ENCODE results near the gene TOP1. TPM values are rescaled to one million over a fixed set of nuclear protein-coding genes. Genes with fewer than 3 reads are reported as not detected.
A peak's percentile ranks its signal among the peaks of the same experiment; 100 is the strongest.

The TOP1 gene
- total RNA-seq, 3 donors from 2014 or later (not counting 1 experiment from before 2014, with no cell fraction given) = 32.2 to 36.3 (median 36.3) TPM

- H3K27ac Mint-ChIP-seq = peak overlapping the region; percentile 94 to 98
- no peak for TF ChIP-seq CTCF (IDR thresholded peaks at IDR 0.05)
These were observed 2.6 kb downstream of the TOP1 start for GRCh38 chr20:41031243-41031619.

GRCh38 chr20:41032271-41032670, 3.6 kb downstream of the TOP1 start:
- no peak overlapping the region for H3K27ac ChIP-seq (ENCODE audit: low read length)
- H3K27me3 ChIP-seq (ENCODE audit: control insufficient read depth, insufficient read depth, low read length) = no peaks in the 10 kb centered on the region
- DNase-seq = no peak
- intact Hi-C loops (cut with micrococcal nuclease) = no loop called here
- no peak for TF ChIP-seq CTCF (IDR thresholded peaks at IDR 0.05)
- WGBS (ENCODE audit: insufficient coverage) = 95% methylated on average over 3 of the region's 3 CpGs
- Mint-ChIP-seq H3K4me3 (peak overlapping the region; percentile 62), H3K36me3 (no peaks in the 10 kb centered on the region), H3K9me3 (no peaks in the 10 kb centered on the region), H3K27ac (peak overlapping the region in 1 of 2 donors; percentile 44), H3K27me3 (ENCODE audit: low read depth in 2 of 2) (no peaks in the 10 kb centered on the region), H3K4me1 (peaks cover 74 to 76% of the 10 kb centered on the region in 2 donors)
- no peak for ATAC-seq
- H3K9me3 ChIP-seq (ENCODE audit: control insufficient read depth, insufficient read depth, low read length) = no peaks in the 10 kb centered on the region
- no peak overlapping the region for H3K4me3 ChIP-seq (ENCODE audit: low read length)
- peaks cover 15% of the 10 kb centered on the region for H3K4me1 ChIP-seq (ENCODE audit: control insufficient read depth, insufficient read depth, low read length)
- H3K36me3 ChIP-seq (ENCODE audit: control insufficient read depth, insufficient read depth, low read length) = no peaks in the 10 kb centered on the region

More at GRCh38 chr20:41031243-41031619, 2.6 kb downstream of the TOP1 start:
- Histone ChIP-seq H3K9me3 (ENCODE audit: control insufficient read depth, insufficient read depth, low read length) (no peaks in the 10 kb centered on the region), H3K36me3 (ENCODE audit: control insufficient read depth, insufficient read depth, low read length) (no peaks in the 10 kb centered on the region), H3K27me3 (ENCODE audit: control insufficient read depth, insufficient read depth, low read length) (no peaks in the 10 kb centered on the region), H3K4me1 (ENCODE audit: control insufficient read depth, insufficient read depth, low read length) (peaks cover 15% of the 10 kb centered on the region), H3K27ac (ENCODE audit: low read length) (no peak overlapping the region), H3K4me3 (ENCODE audit: low read length) (no peak overlapping the region)
- WGBS (ENCODE audit: insufficient coverage) = 70% methylated on average over 1 of the region's 2 CpGs
- no peaks in the 10 kb centered on the region for H3K27me3 Mint-ChIP-seq (ENCODE audit: low read depth in 2 of 2)
- DNase-seq (no peak), ATAC-seq (no peak)
- H3K9me3 Mint-ChIP-seq = no peaks in the 10 kb centered on the region
- H3K4me3 Mint-ChIP-seq = peak overlapping the region; percentile 98
- intact Hi-C loops (cut with micrococcal nuclease) = no loop called here
- H3K36me3 Mint-ChIP-seq = no peaks in the 10 kb centered on the region
- peaks cover 66 to 72% of the 10 kb centered on the region in 2 donors for H3K4me1 Mint-ChIP-seq

DNA sequence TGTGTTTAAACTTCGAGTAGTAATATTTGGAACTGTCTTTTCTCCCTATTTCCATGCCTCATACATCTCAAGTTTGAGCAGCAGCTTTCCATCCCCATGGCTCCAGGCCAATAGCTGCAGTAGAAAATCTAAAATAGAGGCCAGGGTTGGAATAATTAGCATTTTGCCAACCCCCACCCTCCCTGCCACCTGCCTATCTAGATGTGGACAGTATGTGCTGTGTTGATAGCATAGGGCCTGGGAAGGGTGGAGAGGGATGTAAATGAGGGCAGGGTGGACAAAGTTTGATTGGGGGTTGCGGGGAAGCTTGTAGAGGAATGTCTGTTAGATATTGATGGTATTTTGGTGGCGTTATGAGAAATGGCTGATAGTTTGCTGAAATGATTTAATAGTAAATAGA, 5.6 kb downstream of the TOP1 start:
- intact Hi-C loops (cut with micrococcal nuclease) = no loop called here
- ATAC-seq = no peak
- H3K36me3 ChIP-seq (ENCODE audit: control insufficient read depth, insufficient read depth, low read length) = no peaks in the 10 kb centered on the region
- Mint-ChIP-seq H3K4me3 (peak overlapping the region; percentile 50), H3K4me1 (peaks cover 80 to 88% of the 10 kb centered on the region in 2 donors), H3K27ac (no peak overlapping the region), H3K9me3 (no peaks in the 10 kb centered on the region), H3K36me3 (no peaks in the 10 kb centered on the region), H3K27me3 (ENCODE audit: low read depth in 2 of 2) (no peaks in the 10 kb centered on the region)
- no peak overlapping the region for H3K4me3 ChIP-seq (ENCODE audit: low read length)
- no peak for DNase-seq
- no peak overlapping the region for H3K27ac ChIP-seq (ENCODE audit: low read length)
- no peaks in the 10 kb centered on the region for H3K27me3 ChIP-seq (ENCODE audit: control insufficient read depth, insufficient read depth, low read length)
- WGBS (ENCODE audit: insufficient coverage) = 96% methylated on average over 2 of the region's 3 CpGs
- TF ChIP-seq CTCF (IDR thresholded peaks at IDR 0.05) = no peak
- no peaks in the 10 kb centered on the region for H3K9me3 ChIP-seq (ENCODE audit: control insufficient read depth, insufficient read depth, low read length)
- peaks cover 8% of the 10 kb centered on the region for H3K4me1 ChIP-seq (ENCODE audit: control insufficient read depth, insufficient read depth, low read length)

DNA sequence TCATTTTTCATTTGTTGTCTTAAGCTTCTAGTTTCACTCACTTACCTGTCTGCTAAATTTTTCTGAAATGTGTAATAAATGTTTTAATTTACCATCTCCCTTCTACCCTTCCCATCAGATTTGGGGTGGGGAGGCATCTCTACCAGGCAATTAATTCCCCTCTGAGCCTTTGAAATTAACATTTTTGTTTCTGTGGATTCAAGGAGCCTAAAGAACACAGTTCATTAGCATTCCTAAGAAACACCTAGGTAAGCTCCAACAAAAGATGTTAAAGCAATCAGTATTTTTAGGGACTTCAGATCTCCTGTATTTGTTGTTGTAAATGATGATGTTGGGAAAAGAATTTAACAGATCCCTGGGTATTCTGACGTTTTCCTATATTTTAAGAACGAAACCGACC, 6.6 kb downstream of the TOP1 start:
- H3K36me3 ChIP-seq (ENCODE audit: control insufficient read depth, insufficient read depth, low read length) = no peaks in the 10 kb centered on the region
- H3K9me3 Mint-ChIP-seq = no peaks in the 10 kb centered on the region
- H3K4me3 ChIP-seq (ENCODE audit: low read length) = no peak overlapping the region
- intact Hi-C loops (cut with micrococcal nuclease) = no loop called here
- H3K4me1 Mint-ChIP-seq = peaks cover 73 to 84% of the 10 kb centered on the region in 2 donors
- H3K4me3 Mint-ChIP-seq = no peak overlapping the region
- no peak overlapping the region for H3K27ac ChIP-seq (ENCODE audit: low read length)
- H3K27me3 Mint-ChIP-seq (ENCODE audit: low read depth in 2 of 2) = no peaks in the 10 kb centered on the region
- ATAC-seq = no peak
- TF ChIP-seq CTCF (IDR thresholded peaks at IDR 0.05) = no peak
- no peaks in the 10 kb centered on the region for H3K27me3 ChIP-seq (ENCODE audit: control insufficient read depth, insufficient read depth, low read length)
- peaks cover 8% of the 10 kb centered on the region for H3K4me1 ChIP-seq (ENCODE audit: control insufficient read depth, insufficient read depth, low read length)
- no peaks in the 10 kb centered on the region for H3K36me3 Mint-ChIP-seq
- peak overlapping the region in 1 of 2 donors; percentile 12 for H3K27ac Mint-ChIP-seq
- DNase-seq = no peak
- 92% methylated on average over 3 of the region's 3 CpGs for WGBS (ENCODE audit: insufficient coverage)
- no peaks in the 10 kb centered on the region for H3K9me3 ChIP-seq (ENCODE audit: control insufficient read depth, insufficient read depth, low read length)
